Measurements from ENCODE around the gene ZFR2.
"Not testable (repeated sequence)": the region's sequence is repeated elsewhere in the genome, so short reads cannot be mapped to it uniquely, and the experiment has no call there.

ZFR2 gene

DNA sequence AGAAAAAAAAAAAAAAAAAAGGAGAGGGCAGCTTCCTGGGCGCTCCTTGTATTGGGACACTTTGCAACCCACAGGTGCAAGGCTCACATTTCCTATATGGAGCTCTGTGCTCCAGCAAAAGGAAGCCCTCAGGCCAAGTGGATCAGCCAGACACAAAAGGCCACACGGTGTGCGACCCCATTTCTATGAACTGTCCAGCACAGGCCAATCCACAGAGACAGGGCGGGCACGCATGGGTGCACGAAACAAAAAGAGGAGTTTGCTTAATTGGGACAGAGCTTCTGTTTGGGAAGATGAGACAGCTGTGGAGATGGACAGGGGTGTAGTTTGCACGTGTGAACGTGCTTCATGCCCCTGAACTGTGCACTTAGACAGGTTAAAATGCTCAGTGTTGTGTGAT is 51.1 kb downstream of the ZFR2 start:
- TF ChIP-seq, protein P1, sequence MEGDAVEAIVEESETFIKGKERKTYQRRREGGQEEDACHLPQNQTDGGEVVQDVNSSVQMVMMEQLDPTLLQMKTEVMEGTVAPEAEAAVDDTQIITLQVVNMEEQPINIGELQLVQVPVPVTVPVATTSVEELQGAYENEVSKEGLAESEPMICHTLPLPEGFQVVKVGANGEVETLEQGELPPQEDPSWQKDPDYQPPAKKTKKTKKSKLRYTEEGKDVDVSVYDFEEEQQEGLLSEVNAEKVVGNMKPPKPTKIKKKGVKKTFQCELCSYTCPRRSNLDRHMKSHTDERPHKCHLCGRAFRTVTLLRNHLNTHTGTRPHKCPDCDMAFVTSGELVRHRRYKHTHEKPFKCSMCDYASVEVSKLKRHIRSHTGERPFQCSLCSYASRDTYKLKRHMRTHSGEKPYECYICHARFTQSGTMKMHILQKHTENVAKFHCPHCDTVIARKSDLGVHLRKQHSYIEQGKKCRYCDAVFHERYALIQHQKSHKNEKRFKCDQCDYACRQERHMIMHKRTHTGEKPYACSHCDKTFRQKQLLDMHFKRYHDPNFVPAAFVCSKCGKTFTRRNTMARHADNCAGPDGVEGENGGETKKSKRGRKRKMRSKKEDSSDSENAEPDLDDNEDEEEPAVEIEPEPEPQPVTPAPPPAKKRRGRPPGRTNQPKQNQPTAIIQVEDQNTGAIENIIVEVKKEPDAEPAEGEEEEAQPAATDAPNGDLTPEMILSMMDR (IDR thresholded peaks at IDR 0.05; ENCODE audit: insufficient read depth, low read depth, low read length, missing control alignments), result no peak
- no peak overlapping the region for H3K4me3 ChIP-seq (ENCODE audit: low read depth, low read length)
- no peak for DNase-seq (ENCODE audit: low read depth)

DNA sequence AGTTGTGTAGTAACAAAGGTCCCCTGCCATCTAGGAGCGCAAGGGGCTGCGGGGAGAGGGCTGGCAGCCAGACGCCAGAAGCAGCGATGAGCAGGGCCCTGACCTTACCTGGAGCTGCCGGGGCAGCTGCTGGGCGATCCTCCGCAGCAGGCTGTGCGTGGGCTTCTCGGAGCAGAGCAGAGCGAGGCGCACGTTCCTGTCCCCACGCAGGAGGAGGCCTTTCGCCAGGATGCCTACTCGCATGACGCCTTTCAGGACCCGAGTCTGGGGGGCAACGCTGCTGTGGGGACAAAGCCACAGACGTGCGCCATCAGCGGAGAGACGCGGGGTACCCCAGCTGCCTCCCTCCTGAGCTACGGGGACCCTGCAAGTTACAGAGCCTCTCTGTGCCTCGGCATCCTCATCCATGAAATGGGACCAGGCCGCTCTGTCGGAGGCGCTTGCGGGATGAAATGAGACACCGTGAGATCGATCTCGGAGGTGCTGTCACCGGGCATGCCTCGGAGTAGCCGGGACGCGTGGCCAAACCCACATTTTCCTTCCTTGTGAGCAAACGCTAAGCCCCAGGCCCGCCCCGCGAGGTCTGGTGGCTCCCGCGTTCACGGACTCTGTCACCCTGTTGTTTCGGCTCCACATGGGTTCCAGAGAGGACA is 52.1 kb downstream of the ZFR2 start:
- DNase-seq (ENCODE audit: low read depth), result no peak
- no peak overlapping the region for H3K4me3 ChIP-seq (ENCODE audit: low read depth, low read length)
- TF ChIP-seq, protein P1 (IDR thresholded peaks at IDR 0.05; ENCODE audit: insufficient read depth, low read depth, low read length, missing control alignments), result no peak

DNA sequence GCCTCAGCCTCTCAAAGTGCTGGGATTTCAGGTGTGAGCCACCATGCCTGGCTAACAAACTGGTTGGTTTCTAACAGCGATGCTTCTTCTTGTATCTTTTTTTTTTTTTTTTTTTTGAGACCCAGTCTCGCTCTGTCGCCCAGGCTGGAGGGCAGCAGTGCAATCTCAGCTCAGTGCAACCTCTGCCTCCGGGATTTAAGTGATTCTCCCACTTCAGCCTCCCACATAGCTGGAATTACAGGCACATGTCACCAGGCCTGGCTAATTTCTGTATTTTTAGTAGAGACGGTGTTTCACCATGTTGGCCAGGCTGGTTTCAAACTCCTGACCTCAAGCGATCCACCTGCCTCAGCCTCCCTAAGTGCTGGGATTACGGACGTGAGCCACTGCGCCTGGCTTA is 52.7 kb downstream of the ZFR2 start:
- not testable (repeated sequence) for DNase-seq (ENCODE audit: low read depth); H3K4me3 ChIP-seq (ENCODE audit: low read depth, low read length)

DNA sequence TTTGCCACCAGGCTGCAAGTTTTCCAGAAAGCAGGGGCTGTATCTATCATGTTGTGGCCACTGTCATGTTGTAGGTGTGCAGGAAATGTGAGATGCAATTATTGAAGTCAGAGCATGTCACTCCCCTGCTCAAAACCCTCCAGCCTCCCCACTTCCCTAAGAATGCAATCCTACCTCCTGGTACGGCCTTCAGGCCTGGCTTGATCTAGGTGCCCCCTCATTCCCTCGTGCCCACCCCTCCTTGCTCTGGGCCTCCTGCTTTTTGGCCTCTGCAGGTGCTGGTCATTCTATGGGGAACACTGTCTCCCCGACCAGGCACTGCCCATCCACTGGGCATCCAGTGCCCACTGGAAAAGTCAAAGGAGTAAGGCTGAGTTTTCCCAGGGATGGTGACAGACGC is 54.2 kb downstream of the ZFR2 start:
- TF ChIP-seq, protein P1 (IDR thresholded peaks at IDR 0.05; ENCODE audit: insufficient read depth, low read depth, low read length, missing control alignments), result no peak
- H3K4me3 ChIP-seq (ENCODE audit: low read depth, low read length), result no peak overlapping the region
- no peak for DNase-seq (ENCODE audit: low read depth)

DNA sequence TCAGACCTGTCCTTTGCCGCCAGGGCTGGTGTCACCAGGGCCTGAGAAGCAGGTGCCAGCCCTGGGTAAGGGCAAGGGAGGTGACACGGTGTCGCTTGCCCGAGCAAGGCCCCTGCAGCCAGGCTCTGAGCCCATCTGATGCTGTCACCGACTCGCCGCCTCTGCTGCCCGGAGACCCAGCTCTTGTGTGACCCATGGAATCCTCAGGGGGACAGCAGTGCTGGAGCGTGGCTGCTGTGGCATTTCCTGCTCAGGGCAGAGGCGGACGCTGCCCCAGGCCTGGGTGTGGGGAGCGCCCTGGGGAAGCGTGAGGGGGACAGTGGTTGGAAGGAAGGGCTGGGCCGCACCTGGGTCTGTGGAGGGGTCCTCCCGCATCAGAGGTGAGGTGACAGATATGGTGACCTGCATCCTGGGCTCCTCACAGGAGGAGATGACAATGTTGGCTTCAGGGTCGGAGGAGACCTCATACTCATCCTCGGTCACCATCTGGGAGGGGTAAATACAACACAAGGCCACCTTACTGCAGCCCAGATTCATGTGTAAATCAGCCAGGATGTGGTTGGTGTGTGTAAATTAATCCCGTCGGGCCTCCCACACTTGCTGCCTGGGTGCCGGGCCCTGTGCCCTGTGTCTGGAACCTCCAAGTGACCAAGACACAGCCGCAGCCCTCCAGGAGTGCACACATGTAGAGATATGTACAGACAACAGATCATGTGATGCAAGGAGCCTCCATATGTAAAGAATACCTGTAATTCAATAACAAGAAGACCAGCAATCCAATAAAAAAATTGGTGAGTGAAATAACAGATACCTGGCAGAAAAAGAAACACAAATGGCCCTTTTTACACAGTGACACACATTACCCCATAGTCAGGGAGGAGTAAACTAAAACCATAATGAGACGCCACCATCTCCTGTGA is 55.1 kb downstream of the ZFR2 start:
- TF ChIP-seq, protein P1 (IDR thresholded peaks at IDR 0.05; ENCODE audit: insufficient read depth, low read depth, low read length, missing control alignments), result no peak
- H3K4me3 ChIP-seq (ENCODE audit: low read depth, low read length), result no peak overlapping the region
- DNase-seq (ENCODE audit: low read depth), result no peak

DNA sequence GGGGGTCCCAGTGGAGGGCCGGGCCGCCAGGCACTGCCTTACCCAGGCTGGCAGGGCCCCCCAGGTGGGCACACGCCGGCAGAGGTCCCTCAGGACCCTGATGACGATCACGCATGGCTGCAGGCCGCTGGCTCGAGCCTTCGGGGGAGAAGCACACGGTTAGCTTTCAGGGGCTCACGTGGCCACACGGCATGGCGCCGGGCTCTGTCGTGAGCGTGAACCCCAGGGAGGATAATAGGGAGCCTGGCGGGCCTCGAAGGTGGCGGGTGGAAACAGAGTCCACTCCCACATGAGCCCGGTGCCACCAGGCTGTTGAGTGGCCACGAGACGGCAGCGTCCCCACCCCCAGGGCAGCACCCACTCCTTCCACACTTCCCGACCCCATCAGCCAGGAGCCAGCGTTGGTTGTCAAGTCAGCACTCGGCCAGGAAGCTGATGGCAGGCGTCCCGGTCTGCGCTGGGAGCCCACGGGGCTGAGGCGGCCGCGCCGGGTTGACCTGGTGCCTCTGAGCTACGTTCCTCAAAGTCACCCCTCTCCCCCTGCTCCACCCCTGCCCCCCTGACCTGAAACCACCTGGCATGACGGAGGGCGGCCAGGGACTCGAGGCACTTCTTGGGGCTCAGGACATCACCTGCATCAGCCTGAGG is 58.0 kb downstream of the ZFR2 start:
- H3K4me3 ChIP-seq (ENCODE audit: low read depth, low read length), result peak overlapping the region; percentile 16
- TF ChIP-seq, protein P1 (IDR thresholded peaks at IDR 0.05; ENCODE audit: insufficient read depth, low read depth, low read length, missing control alignments), result no peak
- no peak for DNase-seq (ENCODE audit: low read depth)

Measured in GM12865 (cell line).